Measurements from ENCODE around the gene SMARCD3.

- TF ChIP-seq CTCF (IDR thresholded peaks at IDR 0.05; ENCODE audit: low read length) (no peak), EZH2 (IDR thresholded peaks at IDR 0.05; ENCODE audit: borderline replicate concordance, low read length) (no peak)
Observed at GRCh38 chr7:151281686-151282085, 33.2 kb upstream of the SMARCD3 start.
